DND-41 (cell line): ENCODE measurements around the gene SPATA31D3.

Experiments used
- ATAC-seq: fragments of 200-7000 bp; cut with Tn5 transposase; 3 replicates; pipeline ENCODE4 v1.9.1; 2021; ENCODE audit warnings: low read depth; ENCODE audit not compliant: insufficient read depth
- DNase-seq: peaks from one replicate; pipeline ENCODE4 v3.0.0-alpha.2; 2020
- H2AFZ ChIP-seq: 2 replicates; pipeline ENCODE4 v1.6.0; 2012; ENCODE audit warnings: low read depth, low read length
- H3K27ac ChIP-seq: 2 replicates; pipeline ENCODE4 v1.5.1; 2012; ENCODE audit warnings: low read length, inconsistent platforms
- H3K27me3 ChIP-seq: fragments of 200-600 bp; sonication (generic); 2 replicates; pipeline ENCODE4 v1.6.0; 2012; ENCODE audit warnings: low read length, mild to moderate bottlenecking, inconsistent platforms; ENCODE audit not compliant: insufficient read depth, poor library complexity
- H3K36me3 ChIP-seq: 2 replicates; pipeline ENCODE4 v1.5.1; 2012; ENCODE audit warnings: low read length, inconsistent platforms; ENCODE audit not compliant: insufficient read depth
- H3K4me1 ChIP-seq: 2 replicates; pipeline ENCODE4 v1.5.1; 2012; ENCODE audit warnings: mild to moderate bottlenecking, low read length; ENCODE audit not compliant: insufficient read depth
- H3K4me2 ChIP-seq: 2 replicates; pipeline ENCODE4 v1.6.0; 2012; ENCODE audit warnings: mild to moderate bottlenecking, moderate library complexity, low read length, inconsistent platforms; ENCODE audit not compliant: insufficient read depth
- H3K4me3 ChIP-seq, 2 experiments: fragments of 200-600 bp in 1 of 2; shearing (Covaris generic) in 1 of 2; 2 replicates each; pipeline ENCODE4 v1.5.1; 2012 to 2016; ENCODE audit warnings: inconsistent platforms in 2 of 2, low read length in 2 of 2, mild to moderate bottlenecking in 2 of 2, low read depth in 1 of 2, moderate library complexity in 1 of 2
- H3K79me2 ChIP-seq: 2 replicates; pipeline ENCODE4 v1.6.0; 2012; ENCODE audit warnings: low read length, inconsistent platforms; ENCODE audit not compliant: insufficient read depth
- H3K9ac ChIP-seq: 2 replicates; pipeline ENCODE4 v1.6.0; 2012; ENCODE audit warnings: low read depth, mild to moderate bottlenecking, inconsistent platforms, low read length, moderate library complexity
- H3K9me3 ChIP-seq: 2 replicates; pipeline ENCODE4 v1.5.1; 2012; ENCODE audit warnings: low read length, moderate library complexity, mild to moderate bottlenecking, inconsistent platforms; ENCODE audit not compliant: insufficient read depth, severe bottlenecking
- H4K20me1 ChIP-seq: 2 replicates; pipeline ENCODE4 v1.6.0; 2012; ENCODE audit warnings: low read length; ENCODE audit not compliant: insufficient read depth
- CTCF ChIP-seq: IDR thresholded peaks from 2 replicates; pipeline ENCODE4 v1.5.1; 2012; ENCODE audit warnings: borderline replicate concordance, low read length, moderate library complexity, mild to moderate bottlenecking; ENCODE audit not compliant: poor library complexity, severe bottlenecking; ENCODE audit errors: extremely low read depth

The SPATA31D3 gene

DNA sequence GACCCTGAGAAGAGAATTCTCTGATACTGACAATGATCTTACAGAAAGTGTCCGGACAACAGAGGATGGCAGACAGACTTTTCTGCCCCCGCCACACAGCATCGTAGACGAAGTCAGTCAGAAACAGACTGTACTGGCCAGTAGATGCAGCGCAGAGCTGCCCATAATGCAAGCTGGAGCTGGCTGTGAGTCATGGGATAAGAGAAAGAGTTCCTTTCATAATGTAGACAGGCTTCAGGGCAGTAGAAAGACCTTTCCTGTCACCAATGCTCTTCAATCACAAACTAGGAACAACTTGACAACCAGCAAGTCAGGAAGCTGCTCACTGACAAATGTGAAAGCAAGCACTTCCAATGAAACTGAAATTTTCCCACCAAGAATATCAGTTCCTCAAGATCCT lies 50.4 kb downstream of the SPATA31D3 start:
- Histone ChIP-seq H2AFZ (no peak overlapping the region), H3K27ac (no peak overlapping the region), H3K9ac (no peak overlapping the region), H3K4me3 (no peak overlapping the region), H3K27me3 (no peaks in the 10 kb centered on the region), H3K9me3 (no peaks in the 10 kb centered on the region), H3K36me3 (no peaks in the 10 kb centered on the region), H3K79me2 (no peaks in the 10 kb centered on the region), H3K4me1 (no peaks in the 10 kb centered on the region), H4K20me1 (no peaks in the 10 kb centered on the region), H3K4me2 (no peak overlapping the region)
- DNase-seq (no peak), ATAC-seq (no peak)
- no peak for TF ChIP-seq CTCF
